Keratinocyte (primary cell): ENCODE data around the gene IL4R.

Experiments
- EZH2 ChIP-seq: IDR thresholded peaks from one replicate; pipeline ENCODE4 v1.6.1; 2012; ENCODE audit warnings: inconsistent platforms, mild to moderate bottlenecking, low read length, moderate library complexity
- TF ChIP-seq, protein P1 (sequence below), 3 experiments: IDR thresholded peaks in 1 of 3; conservative IDR thresholded peaks in 1 of 3; optimal IDR thresholded peaks in 1 of 3; 2 replicates in 2 of 3; 3 replicates in 1 of 3; pipeline versions ENCODE3 to v1.5.1; 2011; ENCODE audit warnings: low read length in 3 of 3, mild to moderate bottlenecking in 3 of 3, moderate library complexity in 2 of 3, control low read depth in 1 of 3, inconsistent platforms in 1 of 3; ENCODE audit not compliant: insufficient read depth in 2 of 3; ENCODE audit errors: extremely low read depth in 1 of 3

- TF ChIP-seq, protein P1, sequence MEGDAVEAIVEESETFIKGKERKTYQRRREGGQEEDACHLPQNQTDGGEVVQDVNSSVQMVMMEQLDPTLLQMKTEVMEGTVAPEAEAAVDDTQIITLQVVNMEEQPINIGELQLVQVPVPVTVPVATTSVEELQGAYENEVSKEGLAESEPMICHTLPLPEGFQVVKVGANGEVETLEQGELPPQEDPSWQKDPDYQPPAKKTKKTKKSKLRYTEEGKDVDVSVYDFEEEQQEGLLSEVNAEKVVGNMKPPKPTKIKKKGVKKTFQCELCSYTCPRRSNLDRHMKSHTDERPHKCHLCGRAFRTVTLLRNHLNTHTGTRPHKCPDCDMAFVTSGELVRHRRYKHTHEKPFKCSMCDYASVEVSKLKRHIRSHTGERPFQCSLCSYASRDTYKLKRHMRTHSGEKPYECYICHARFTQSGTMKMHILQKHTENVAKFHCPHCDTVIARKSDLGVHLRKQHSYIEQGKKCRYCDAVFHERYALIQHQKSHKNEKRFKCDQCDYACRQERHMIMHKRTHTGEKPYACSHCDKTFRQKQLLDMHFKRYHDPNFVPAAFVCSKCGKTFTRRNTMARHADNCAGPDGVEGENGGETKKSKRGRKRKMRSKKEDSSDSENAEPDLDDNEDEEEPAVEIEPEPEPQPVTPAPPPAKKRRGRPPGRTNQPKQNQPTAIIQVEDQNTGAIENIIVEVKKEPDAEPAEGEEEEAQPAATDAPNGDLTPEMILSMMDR (optimal IDR thresholded peaks at IDR 0.05 in 1 of 3, IDR thresholded peaks at IDR 0.05 in 1 of 3, conservative IDR thresholded peaks at IDR 0.05 in 1 of 3; ENCODE audit: extremely low read depth in 1 of 3, insufficient read depth in 2 of 3, low read length in 3 of 3), result no peak
- no peak for TF ChIP-seq EZH2
Measured at GRCh38 chr16:27314161-27314723, 468 bp downstream of the IL4R start.
